K562 treated with DMSO at 1 percent for 24 hours (cell line): ENCODE data around the gene QPCTL. TPM values are rescaled to one million over a fixed set of nuclear protein-coding genes. Genes with fewer than 3 reads are reported as not detected.

ENCODE experiments used
- total RNA-seq: library from RNA; unstranded; fragments of 300-600 nt; gene quantifications from 2 replicates; pipeline ENCODE4 v1.2.3, GENCODE V29; 2022; ENCODE audit warnings: low read depth; ENCODE audit not compliant: insufficient read depth

QPCTL gene
- 23.3 and 25.2 TPM in 2 replicates for total RNA-seq

GRCh38 chr19:45692187-45693105 is at the start of gene QPCTL:
Gene QPCTL, plus strand, starts transcription at chr19:45692666. Its CDS starts 38 bp downstream, at chr19:45692704.

DNA sequence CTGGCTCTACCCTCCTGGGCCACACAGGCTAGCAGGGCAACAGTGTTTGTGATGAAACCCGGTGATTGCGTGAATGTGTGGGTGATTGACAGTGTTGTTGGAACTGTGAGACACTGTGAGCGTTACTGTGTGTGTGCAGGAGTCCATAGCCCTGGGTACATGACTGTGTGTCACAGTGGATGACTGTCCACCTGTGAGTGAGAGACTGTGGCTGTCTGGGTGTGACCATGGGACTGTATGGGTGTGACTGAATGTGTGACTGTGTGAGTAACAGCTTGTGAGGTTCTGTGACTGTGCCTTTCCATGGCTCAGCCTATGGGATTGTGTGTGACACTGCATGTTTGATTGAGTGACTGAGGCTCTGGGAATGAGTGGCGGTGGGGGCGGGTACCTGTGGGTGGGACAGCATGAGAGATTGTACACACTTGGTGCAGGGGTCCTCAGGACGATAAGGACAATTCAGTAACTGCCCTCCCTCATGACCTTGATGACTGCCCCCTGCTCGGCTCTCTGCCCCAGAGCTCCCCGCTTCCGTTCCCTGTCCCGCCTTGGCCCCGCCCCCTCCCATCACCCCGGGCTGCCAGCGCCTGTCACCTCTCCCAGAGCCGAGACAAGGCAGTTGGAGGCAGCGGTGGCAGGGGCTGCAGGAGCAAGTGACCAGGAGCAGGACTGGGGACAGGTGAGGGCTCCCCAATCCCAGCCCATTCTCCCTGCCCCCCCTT is 24.7 kb upstream of the QPCTL start, which contains the start of gene GIPR:
Gene GIPR (plus strand): TSS at position 602 of the 722 bp plus-strand sequence. CDS start 1,300 bp downstream, outside the sequence.

DNA sequence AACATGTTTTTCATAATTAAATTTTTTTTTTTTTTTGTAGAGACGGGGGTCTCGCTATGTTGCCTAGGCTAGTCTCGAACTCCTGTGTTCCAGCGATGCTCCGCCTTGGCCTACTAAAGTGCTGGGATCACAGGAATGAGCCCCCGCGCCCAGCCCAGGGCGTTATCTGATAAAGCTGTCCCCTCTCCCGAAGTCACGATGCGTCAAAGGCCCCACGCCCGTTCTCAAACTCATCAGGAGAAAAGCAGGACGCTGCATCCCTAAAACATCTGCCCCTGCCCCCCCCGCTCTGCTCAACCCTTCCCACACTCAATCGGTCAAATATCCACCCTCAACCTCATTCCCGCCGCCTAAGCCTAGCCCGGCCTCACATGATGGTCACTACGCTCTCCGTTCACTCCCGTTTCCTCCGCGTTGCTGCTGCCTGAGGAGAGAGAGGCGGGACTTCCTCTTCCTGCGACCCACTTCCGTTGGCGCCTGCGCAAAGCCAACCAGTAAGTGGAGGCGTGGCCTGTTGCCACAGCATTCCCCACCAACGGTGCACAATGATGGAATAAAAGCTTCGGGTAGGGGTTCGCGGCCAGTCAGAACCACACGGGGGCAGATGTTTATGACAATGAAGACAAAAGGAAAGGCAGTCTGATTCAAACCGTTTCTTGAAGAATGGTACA is 815 bp upstream of the QPCTL start, which contains the start of gene SNRPD2:
Gene SNRPD2 (minus strand): TSS at position 438 of the 671 bp plus-strand sequence. CDS start 65 bp downstream, at position 373.

GRCh38 chr19:45730368-45731288 is 38.2 kb downstream of the QPCTL start, which contains the start of gene FBXO46:
Gene FBXO46, minus strand, starts transcription at chr19:45730896. Its CDS starts 17,401 bp downstream, at chr19:45713495.

DNA sequence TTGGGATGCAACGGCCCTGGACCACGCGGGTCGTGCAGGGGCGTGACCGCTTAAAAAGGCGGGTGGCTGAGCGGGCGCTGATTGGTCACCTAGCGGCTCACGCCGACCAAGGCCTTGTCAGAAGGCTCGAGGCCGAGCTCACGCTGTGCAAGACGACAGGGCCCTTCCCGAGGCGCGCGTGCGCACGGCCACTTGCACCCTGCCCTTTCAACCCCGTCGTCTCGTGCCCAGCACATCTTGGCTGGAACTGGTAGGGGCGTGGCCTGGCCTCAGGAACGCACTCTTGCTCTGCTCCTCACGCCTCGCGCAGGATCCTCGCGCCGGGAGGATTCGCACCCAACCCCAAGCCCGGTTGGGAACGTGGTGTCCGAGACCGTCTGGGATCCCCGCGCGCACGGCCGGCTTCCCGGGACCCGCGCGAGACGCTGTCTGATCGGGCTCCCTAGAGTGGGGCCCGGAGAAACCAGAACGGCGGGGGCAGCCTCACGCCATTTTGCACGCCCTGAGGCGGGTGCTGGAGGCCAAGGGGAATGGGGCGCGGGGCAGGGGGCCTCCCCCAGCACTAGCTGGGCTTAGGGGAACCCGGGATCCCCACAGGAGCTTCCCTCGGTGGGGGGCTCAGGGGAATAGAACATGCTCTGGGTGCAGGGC is 40.8 kb downstream of the QPCTL start, which contains the start of gene MEIOSIN:
Gene MEIOSIN (plus strand): TSS at position 280 of the 651 bp plus-strand sequence. CDS start 1,938 bp downstream, outside the sequence.

Other genes starting within 250 kb of the QPCTL start
- 1.3 and 1.4 TPM in 2 replicates for gene FOSB, start 224.7 kb upstream of the QPCTL start, total RNA-seq
- gene RTN2, start 195.6 kb upstream of the QPCTL start, total RNA-seq, result 99.4 and 105 TPM in 2 replicates
- gene PPM1N, start 194.2 kb upstream of the QPCTL start, total RNA-seq, result 12.0 and 14.6 TPM in 2 replicates
- gene VASP, start 185.2 kb upstream of the QPCTL start, total RNA-seq, result 152 and 158 TPM in 2 replicates
- gene OPA3, start 107.9 kb upstream of the QPCTL start, total RNA-seq, result 13.6 and 13.7 TPM in 2 replicates
- 0.08 TPM in 1 of 2 replicates, not detected in the other for gene GPR4, start 90.5 kb upstream of the QPCTL start, total RNA-seq
- 68.5 and 79.4 TPM in 2 replicates for gene EML2, start 53.3 kb upstream of the QPCTL start, total RNA-seq
- gene GIPR, start 24.4 kb upstream of the QPCTL start, total RNA-seq, result 13.7 and 13.8 TPM in 2 replicates
- 780 and 822 TPM in 2 replicates for gene SNRPD2, start 713 bp upstream of the QPCTL start, total RNA-seq
- 23.2 and 27.5 TPM in 2 replicates for gene FBXO46, start 38.2 kb downstream of the QPCTL start, total RNA-seq
- gene MEIOSIN, start 40.8 kb downstream of the QPCTL start, total RNA-seq, result 1.7 and 2.8 TPM in 2 replicates
- 32.2 and 42.2 TPM in 2 replicates for gene SIX5, start 76.6 kb downstream of the QPCTL start, total RNA-seq
- 66.7 and 71.9 TPM in 2 replicates for gene DMPK, start 89.8 kb downstream of the QPCTL start, total RNA-seq
- gene DMWD, start 100.2 kb downstream of the QPCTL start, total RNA-seq, result 48.1 and 53.1 TPM in 2 replicates
- gene RSPH6A, start 122.6 kb downstream of the QPCTL start, total RNA-seq, result 0.36 TPM in 1 of 2 replicates, not detected in the other
- gene SYMPK, start 170.5 kb downstream of the QPCTL start, total RNA-seq, result 87.3 and 96.3 TPM in 2 replicates
- gene FOXA3, start 171.7 kb downstream of the QPCTL start, total RNA-seq, result 9.5 TPM in 2 replicates
- gene IRF2BP1, start 193.5 kb downstream of the QPCTL start, total RNA-seq, result 80.4 and 83.3 TPM in 2 replicates
- 11.8 and 15.2 TPM in 2 replicates for gene MYPOP, start 209.9 kb downstream of the QPCTL start, total RNA-seq
- not detected in 2 replicates for gene NANOS2, start 222.1 kb downstream of the QPCTL start, total RNA-seq